Smooth muscle cell (in vitro differentiated cells): ENCODE results near the gene FLRT3. TPM values are rescaled to one million over a fixed set of nuclear protein-coding genes. Genes with fewer than 3 reads are reported as not detected.

Experiments used
- DNase-seq: peaks from one replicate; lab custom pipeline; 2025; ENCODE audit not compliant: unreplicated experiment; lab: John Stamatoyannopoulos, UW
- H2AFZ ChIP-seq: fragments of 200-600 bp; sonication (generic); 2 replicates; pipeline ENCODE4 v1.6.0; 2016; ENCODE audit warnings: antibody characterized with exemption, low read depth, mild to moderate bottlenecking
- H3F3A ChIP-seq: fragments of 200-600 bp; sonication (generic); 2 replicates; pipeline ENCODE4 v1.6.0; 2017; ENCODE audit warnings: antibody characterized with exemption, low read depth
- H3K27ac ChIP-seq: fragments of 200-600 bp; sonication (generic); 2 replicates; pipeline ENCODE4 v1.5.1; 2016; ENCODE audit warnings: low read depth, mild to moderate bottlenecking
- H3K27me3 ChIP-seq: fragments of 200-600 bp; sonication (generic); 2 replicates; pipeline ENCODE4 v1.6.1; 2016; ENCODE audit warnings: low read depth, mild to moderate bottlenecking
- H3K36me3 ChIP-seq: fragments of 200-600 bp; sonication (generic); 2 replicates; pipeline ENCODE4 v1.5.1; 2016; ENCODE audit warnings: low read depth
- H3K4me1 ChIP-seq: fragments of 200-600 bp; sonication (generic); 2 replicates; pipeline ENCODE4 v1.5.1; 2016; ENCODE audit warnings: low read depth
- H3K4me2 ChIP-seq: fragments of 200-600 bp; sonication (generic); 2 replicates; pipeline ENCODE4 v1.6.0; 2016; ENCODE audit warnings: mild to moderate bottlenecking
- H3K4me3 ChIP-seq: fragments of 200-600 bp; sonication (generic); 2 replicates; pipeline ENCODE4 v1.5.1; 2016; ENCODE audit warnings: mild to moderate bottlenecking
- H3K79me2 ChIP-seq: fragments of 200-600 bp; sonication (generic); 2 replicates; pipeline ENCODE4 v1.6.0; 2016; ENCODE audit warnings: low read depth, mild to moderate bottlenecking
- H3K9ac ChIP-seq: fragments of 200-600 bp; sonication (generic); 2 replicates; pipeline ENCODE4 v1.6.0; 2016; ENCODE audit warnings: low read depth
- H3K9me3 ChIP-seq: fragments of 200-600 bp; sonication (generic); replicated peaks from 2 replicates; pipeline ENCODE4 v1.5.1; 2016; ENCODE audit warnings: low read depth
- H4K20me1 ChIP-seq: fragments of 200-600 bp; sonication (generic); 2 replicates; pipeline ENCODE4 v1.6.0; 2016; ENCODE audit warnings: low read depth
- CTCF ChIP-seq: fragments of 200-600 bp; sonication (generic); IDR thresholded peaks from 2 replicates; pipeline ENCODE4 v1.5.1; 2017; ENCODE audit warnings: borderline replicate concordance, mild to moderate bottlenecking, antibody characterized with exemption; ENCODE audit not compliant: insufficient read depth, poor library complexity, severe bottlenecking
- WGBS: methylation state at CpG from one replicate; pipeline ENCODE4 v1.1.7; 2016; ENCODE audit warnings: low lambda C conversion rate; 5-methylcytosine and 5-hydroxymethylcytosine counted together
- polyA plus RNA-seq: library from polyadenylated mRNA; unstranded; fragments of >200 nt; fragmentation: Nextera tagmentation; extraction: Ambion mirVana; gene quantifications from 2 replicates; pipeline ENCODE4 v1.2.1, GENCODE V29; 2016
- total RNA-seq: library from RNA; depleted of rRNA; stranded (reverse); fragments of >200 nt; gene quantifications from 2 replicates; pipeline ENCODE4 v1.2.3, GENCODE V29; 2014

The FLRT3 gene
- total and polyA plus RNA-seq, 2 experiments from 2014 or later, result 15.5 to 24.3 TPM

GRCh38 chr20:14374196-14374595, 36.8 kb upstream of the FLRT3 start:
- Histone ChIP-seq H3K36me3 (no peaks in the 10 kb centered on the region), H3K27me3 (no peaks in the 10 kb centered on the region), H3K4me2 (no peak overlapping the region), H3K27ac (no peak overlapping the region), H3K4me3 (no peak overlapping the region), H4K20me1 (no peaks in the 10 kb centered on the region), H3K4me1 (peaks cover 51% of the 10 kb centered on the region), H2AFZ (no peak overlapping the region), H3K79me2 (no peaks in the 10 kb centered on the region), H3K9me3 (no peaks in the 10 kb centered on the region), H3K9ac (no peak overlapping the region), H3F3A (no peaks in the 10 kb centered on the region)
- 88% methylated on average over 3 of the region's 3 CpGs for WGBS
- no peak for DNase-seq
- no peak for TF ChIP-seq CTCF

- H3K4me3 ChIP-seq, result no peak overlapping the region
- 93% methylated on average over 3 of the region's 3 CpGs for WGBS
- no peaks in the 10 kb centered on the region for H3K36me3 ChIP-seq
- no peaks in the 10 kb centered on the region for H3K4me1 ChIP-seq
- H3K27me3 ChIP-seq, result no peaks in the 10 kb centered on the region
- no peaks in the 10 kb centered on the region for H3F3A ChIP-seq
- H3K79me2 ChIP-seq, result no peaks in the 10 kb centered on the region
- TF ChIP-seq CTCF, result no peak
- no peak overlapping the region for H3K9ac ChIP-seq
- H2AFZ ChIP-seq, result no peak overlapping the region
- no peak for DNase-seq
- no peak overlapping the region for H3K4me2 ChIP-seq
- H3K9me3 ChIP-seq, result no peaks in the 10 kb centered on the region
- H4K20me1 ChIP-seq, result no peaks in the 10 kb centered on the region
- no peak overlapping the region for H3K27ac ChIP-seq
These were observed 24.3 kb upstream of the FLRT3 start for GRCh38 chr20:14361509-14362345.

- Histone ChIP-seq H3K4me2 (no peak overlapping the region), H3K9ac (no peak overlapping the region), H3F3A (no peaks in the 10 kb centered on the region), H3K4me3 (no peak overlapping the region), H3K79me2 (no peaks in the 10 kb centered on the region), H3K36me3 (no peaks in the 10 kb centered on the region), H3K27ac (no peak overlapping the region), H4K20me1 (no peaks in the 10 kb centered on the region), H3K9me3 (no peaks in the 10 kb centered on the region), H2AFZ (no peak overlapping the region), H3K27me3 (no peaks in the 10 kb centered on the region), H3K4me1 (no peaks in the 10 kb centered on the region)
- no peak for DNase-seq
- no peak for TF ChIP-seq CTCF
These were observed 23.0 kb upstream of the FLRT3 start for GRCh38 chr20:14360416-14360815.

GRCh38 chr20:14355791-14356190, 18.4 kb upstream of the FLRT3 start:
- no peak for TF ChIP-seq CTCF

More at GRCh38 chr20:14355791-14356190, 18.4 kb upstream of the FLRT3 start:
- Histone ChIP-seq H3K27ac (no peak overlapping the region), H3K79me2 (no peaks in the 10 kb centered on the region), H4K20me1 (no peaks in the 10 kb centered on the region), H3K9ac (no peak overlapping the region), H3K4me2 (no peak overlapping the region), H3K9me3 (no peaks in the 10 kb centered on the region), H2AFZ (no peak overlapping the region), H3F3A (no peaks in the 10 kb centered on the region), H3K4me1 (no peaks in the 10 kb centered on the region), H3K4me3 (no peak overlapping the region), H3K27me3 (no peaks in the 10 kb centered on the region), H3K36me3 (no peaks in the 10 kb centered on the region)
- DNase-seq, result no peak
- WGBS, result 36% methylated on average over 1 of the region's 1 CpG
